ENCODE measurements around the gene OOSP4A.

The OOSP4A gene

GRCh38 chr11:59943997-59944714 lies 19.7 kb upstream of the OOSP4A start:
- Histone ChIP-seq H3K4me2 (ENCODE audit: low read length) (no peak overlapping the region), H3K9ac (no peak overlapping the region), H3K79me2 (no peaks in the 10 kb centered on the region), H3K36me3 (ENCODE audit: control insufficient read depth, insufficient read depth, low read length) (no peaks in the 10 kb centered on the region), H3K27ac (no peak overlapping the region), H3K4me3 (ENCODE audit: low read depth, low read length) (no peak overlapping the region), H3K9me3 (ENCODE audit: control insufficient read depth, low read length) (no peaks in the 10 kb centered on the region), H2AFZ (no peak overlapping the region), H3K27me3 (ENCODE audit: control insufficient read depth, insufficient read depth, low read length) (no peaks in the 10 kb centered on the region), H3K4me1 (no peaks in the 10 kb centered on the region)
- TF ChIP-seq CTCF (IDR thresholded peaks at IDR 0.05): no peak

- Histone ChIP-seq H3K4me1 (no peaks in the 10 kb centered on the region), H3K79me2 (no peaks in the 10 kb centered on the region), H3K4me3 (ENCODE audit: low read depth, low read length) (no peak overlapping the region), H3K4me2 (ENCODE audit: low read length) (no peak overlapping the region), H3K9ac (no peak overlapping the region), H3K36me3 (ENCODE audit: control insufficient read depth, insufficient read depth, low read length) (no peaks in the 10 kb centered on the region), H3K27ac (no peak overlapping the region), H2AFZ (no peak overlapping the region), H3K27me3 (ENCODE audit: control insufficient read depth, insufficient read depth, low read length) (no peaks in the 10 kb centered on the region), H3K9me3 (ENCODE audit: control insufficient read depth, low read length) (no peaks in the 10 kb centered on the region)
- TF ChIP-seq CTCF (IDR thresholded peaks at IDR 0.05): no peak
Observed at GRCh38 chr11:59944720-59945119, 19.1 kb upstream of the OOSP4A start.

- no peak overlapping the region for H3K9ac ChIP-seq
- no peaks in the 10 kb centered on the region for H3K79me2 ChIP-seq
- TF ChIP-seq CTCF (IDR thresholded peaks at IDR 0.05): no peak
Observed at GRCh38 chr11:59953463-59954218, 10.2 kb upstream of the OOSP4A start.

GRCh38 chr11:59954219-59954847 lies 9.5 kb upstream of the OOSP4A start:
- no peak overlapping the region for H3K4me3 ChIP-seq (ENCODE audit: low read depth, low read length)
- no peak overlapping the region for H3K9ac ChIP-seq
- no peak overlapping the region for H3K4me2 ChIP-seq (ENCODE audit: low read length)
- no peak overlapping the region for H2AFZ ChIP-seq
- no peak overlapping the region for H3K27ac ChIP-seq
- TF ChIP-seq CTCF (IDR thresholded peaks at IDR 0.05): no peak
- H3K9me3 ChIP-seq (ENCODE audit: control insufficient read depth, low read length): no peaks in the 10 kb centered on the region
- no peaks in the 10 kb centered on the region for H3K4me1 ChIP-seq
- H3K27me3 ChIP-seq (ENCODE audit: control insufficient read depth, insufficient read depth, low read length): no peaks in the 10 kb centered on the region
- no peaks in the 10 kb centered on the region for H3K36me3 ChIP-seq (ENCODE audit: control insufficient read depth, insufficient read depth, low read length)
- H3K79me2 ChIP-seq: no peaks in the 10 kb centered on the region

More at GRCh38 chr11:59953463-59954218, 10.2 kb upstream of the OOSP4A start:
- Histone ChIP-seq H3K27ac (no peak overlapping the region), H3K27me3 (ENCODE audit: control insufficient read depth, insufficient read depth, low read length) (no peaks in the 10 kb centered on the region), H3K4me1 (no peaks in the 10 kb centered on the region), H3K4me2 (ENCODE audit: low read length) (no peak overlapping the region), H3K36me3 (ENCODE audit: control insufficient read depth, insufficient read depth, low read length) (no peaks in the 10 kb centered on the region), H3K9me3 (ENCODE audit: control insufficient read depth, low read length) (no peaks in the 10 kb centered on the region), H2AFZ (no peak overlapping the region), H3K4me3 (ENCODE audit: low read depth, low read length) (no peak overlapping the region)

Measured in parathyroid adenoma (tissue), 2 donors.